Breast epithelium (tissue), 3 donors: Measurements from ENCODE around the gene SHC1.

ENCODE experiments used
- CTCF ChIP-seq, 3 donors: fragments of 450-650 bp; IDR thresholded peaks; one replicate each; pipeline ENCODE4 v1.5.1; 2016 to 2017; ENCODE audit warnings: antibody characterized with exemption in 3 of 3, mild to moderate bottlenecking in 3 of 3, moderate library complexity in 3 of 3
- POLR2A ChIP-seq: fragments of 450-650 bp; IDR thresholded peaks from one replicate; pipeline ENCODE4 v1.6.1; 2016; ENCODE audit warnings: antibody characterized with exemption, mild to moderate bottlenecking, moderate library complexity
- POLR2AphosphoS5 ChIP-seq, 3 donors: sonication (generic); formaldehyde crosslinking; IDR thresholded peaks; one replicate each; pipeline ENCODE4 v1.6.1; 2017; ENCODE audit warnings: antibody characterized with exemption in 3 of 3

GRCh38 chr1:154975409-154976059 is 5.0 kb upstream of the SHC1 start:
- TF ChIP-seq CTCF (IDR thresholded peaks at IDR 0.05) (no peak), POLR2AphosphoS5 (IDR thresholded peaks at IDR 0.05) (no peak), POLR2A (no peak)
